Right lung (tissue), 5 donors: ENCODE data around the gene TRIM3. TPM values are rescaled to one million over a fixed set of nuclear protein-coding genes. Genes with fewer than 3 reads are reported as not detected.
A peak's percentile ranks its signal among the peaks of the same experiment; 100 is the strongest.

Experiments used
- DNase-seq, 2 donors: peaks; one replicate each; pipeline ENCODE4 v3.0.0-alpha.2; 2013
- polyA plus RNA-seq, 5 donors: library from polyadenylated mRNA; unstranded; fragments of 120-200 nt; gene quantifications; one replicate each; pipeline versions ENCODE4 v1.2.1 to v1.2.3, GENCODE V29; 2013; ENCODE audit warnings: inconsistent platforms in 1 of 5, low replicate concordance in 1 of 5; ENCODE audit not compliant: insufficient read length in 5 of 5, insufficient read depth in 1 of 5

Gene TRIM3
- polyA plus RNA-seq, 5 donors = 23.1 to 37.9 (median 27.7) TPM

- no peak for DNase-seq
These were observed 32.8 kb downstream of the TRIM3 start, which contains the start of gene HPX for GRCh38 chr11:6440906-6441358. Gene HPX, minus strand, starts transcription at chr11:6440987. Its CDS starts 24 bp downstream, at chr11:6440963.

- DNase-seq = peak; percentile 11 to 23
These were observed 34.7 kb downstream of the TRIM3 start for GRCh38 chr11:6438979-6439571.

GRCh38 chr11:6437993-6438392 is 35.7 kb downstream of the TRIM3 start:
- no peak for DNase-seq

GRCh38 chr11:6437423-6437822 is 36.3 kb downstream of the TRIM3 start:
- DNase-seq = no peak

GRCh38 chr11:6433998-6434660 is 39.6 kb downstream of the TRIM3 start:
- DNase-seq = no peak

GRCh38 chr11:6431861-6432260 is 41.9 kb downstream of the TRIM3 start:
- DNase-seq = no peak

- no peak for DNase-seq
These were observed 46.2 kb downstream of the TRIM3 start for GRCh38 chr11:6427516-6427915.

GRCh38 chr11:6420677-6421076 is 53.1 kb downstream of the TRIM3 start:
- no peak for DNase-seq

GRCh38 chr11:6419009-6419631 is 54.6 kb downstream of the TRIM3 start, which contains the start of gene APBB1:
Gene APBB1, minus strand, starts transcription at chr11:6419094. Its CDS starts 7,747 bp downstream, at chr11:6411347.
- peak; percentile 76 to 77 for DNase-seq

GRCh38 chr11:6418557-6419008 is 55.2 kb downstream of the TRIM3 start:
- DNase-seq = peak in 1 of 2 donors; percentile 12

- no peak for DNase-seq
These were observed 55.7 kb downstream of the TRIM3 start for GRCh38 chr11:6417907-6418556.

- DNase-seq = no peak
These were observed 57.9 kb downstream of the TRIM3 start for GRCh38 chr11:6415797-6416196.

GRCh38 chr11:6414874-6415328 is 58.8 kb downstream of the TRIM3 start:
- DNase-seq = no peak

GRCh38 chr11:6413791-6414201 is 59.9 kb downstream of the TRIM3 start:
- no peak for DNase-seq

- DNase-seq = no peak
These were observed 62.1 kb downstream of the TRIM3 start for GRCh38 chr11:6411594-6412031.

GRCh38 chr11:6410695-6411430 is 62.9 kb downstream of the TRIM3 start:
- DNase-seq = no peak

- DNase-seq = no peak
These were observed 67.4 kb downstream of the TRIM3 start for GRCh38 chr11:6406370-6406769.

- no peak for DNase-seq
These were observed 67.9 kb downstream of the TRIM3 start for GRCh38 chr11:6405846-6406245.

GRCh38 chr11:6405052-6405667 is 68.6 kb downstream of the TRIM3 start:
- DNase-seq = peak in 1 of 2 donors; percentile 19

GRCh38 chr11:6404342-6405051 is 69.2 kb downstream of the TRIM3 start:
- DNase-seq = no peak
